Osteoblast (primary cell): ENCODE results near the gene GRIK4. TPM values are rescaled to one million over a fixed set of nuclear protein-coding genes. Genes with fewer than 3 reads are reported as not detected.

Source experiments
- DNase-seq: peaks from one replicate; pipeline ENCODE4 v3.0.0; 2011; ENCODE audit warnings: low spot score, mixed read lengths; ENCODE audit not compliant: insufficient read length; ENCODE audit errors: missing footprints
- H2AFZ ChIP-seq: 2 replicates; pipeline ENCODE4 v1.6.0; 2011; ENCODE audit warnings: mild to moderate bottlenecking, low read length
- H3K27ac ChIP-seq: 2 replicates; pipeline ENCODE4 v1.5.1; 2011; ENCODE audit warnings: mild to moderate bottlenecking, low read depth, low read length, moderate library complexity
- H3K27me3 ChIP-seq: 2 replicates; pipeline ENCODE4 v1.6.0; 2012; ENCODE audit warnings: mild to moderate bottlenecking, control low read depth, inconsistent platforms, low read length, moderate library complexity; ENCODE audit not compliant: insufficient read depth
- H3K36me3 ChIP-seq: 2 replicates; pipeline ENCODE4 v1.5.1; 2011; ENCODE audit warnings: mild to moderate bottlenecking, low read length, control low read depth, moderate library complexity; ENCODE audit not compliant: insufficient read depth
- H3K4me1 ChIP-seq: 2 replicates; pipeline ENCODE4 v1.5.1; 2011; ENCODE audit warnings: mild to moderate bottlenecking, low read length, control low read depth, moderate library complexity; ENCODE audit not compliant: insufficient read depth
- H3K4me2 ChIP-seq: 2 replicates; pipeline ENCODE4 v1.6.0; 2011; ENCODE audit warnings: mild to moderate bottlenecking, low read length; ENCODE audit not compliant: insufficient read depth
- H3K4me3 ChIP-seq: fragments of 200-600 bp; sonication (generic); 3 replicates; pipeline ENCODE4 v1.5.1; 2012; ENCODE audit warnings: mild to moderate bottlenecking, low read length, inconsistent platforms; ENCODE audit not compliant: insufficient read depth
- H3K79me2 ChIP-seq: 2 replicates; pipeline ENCODE4 v1.6.0; 2012; ENCODE audit warnings: mild to moderate bottlenecking, low read length, control low read depth, inconsistent platforms; ENCODE audit not compliant: insufficient read depth
- H3K9me3 ChIP-seq: 2 replicates; pipeline ENCODE4 v1.5.1; 2011; ENCODE audit warnings: low read depth, low read length, control low read depth
- H4K20me1 ChIP-seq: 2 replicates; pipeline ENCODE4 v1.6.0; 2012; ENCODE audit warnings: mild to moderate bottlenecking, low read length, control low read depth; ENCODE audit not compliant: insufficient read depth
- CTCF ChIP-seq: IDR thresholded peaks from 2 replicates; pipeline ENCODE4 v1.5.1; 2011; ENCODE audit warnings: mild to moderate bottlenecking, low read depth, low read length, moderate library complexity; ENCODE audit errors: extremely low read depth
- total RNA-seq: library from RNA; depleted of rRNA; stranded (reverse); fragments of >200 nt; gene quantifications from 2 replicates; pipeline ENCODE4 v1.2.3, GENCODE V29; 2012

Gene GRIK4
- total RNA-seq, 1 donor, result under 0.01 TPM

- no peaks in the 10 kb centered on the region for H3K79me2 ChIP-seq
- no peak overlapping the region for H3K27ac ChIP-seq
- H3K27me3 ChIP-seq, result no peaks in the 10 kb centered on the region
- no peak for TF ChIP-seq CTCF
- H3K4me2 ChIP-seq, result no peak overlapping the region
- DNase-seq, result no peak
- no peak overlapping the region for H3K4me3 ChIP-seq
- H4K20me1 ChIP-seq, result no peaks in the 10 kb centered on the region
- H3K4me1 ChIP-seq, result no peaks in the 10 kb centered on the region
- H3K36me3 ChIP-seq, result no peaks in the 10 kb centered on the region
- H2AFZ ChIP-seq, result no peak overlapping the region
- H3K9me3 ChIP-seq, result no peaks in the 10 kb centered on the region
These were observed 395.2 kb downstream of the GRIK4 start for GRCh38 chr11:120906766-120907165.

- TF ChIP-seq CTCF, result no peak
- Histone ChIP-seq H3K4me2 (no peak overlapping the region), H4K20me1 (no peaks in the 10 kb centered on the region), H3K4me1 (no peaks in the 10 kb centered on the region), H2AFZ (no peak overlapping the region), H3K36me3 (no peaks in the 10 kb centered on the region), H3K79me2 (no peaks in the 10 kb centered on the region), H3K4me3 (no peak overlapping the region), H3K27me3 (no peaks in the 10 kb centered on the region), H3K27ac (no peak overlapping the region), H3K9me3 (no peaks in the 10 kb centered on the region)
- no peak for DNase-seq
These were observed 396.4 kb downstream of the GRIK4 start for GRCh38 chr11:120907971-120908370.

GRCh38 chr11:120908461-120909181 is 397.1 kb downstream of the GRIK4 start:
- Histone ChIP-seq H3K27me3 (no peaks in the 10 kb centered on the region), H3K27ac (no peak overlapping the region)
- no peak for TF ChIP-seq CTCF

GRCh38 chr11:120909676-120910416 is 398.3 kb downstream of the GRIK4 start:
- no peaks in the 10 kb centered on the region for H3K9me3 ChIP-seq
- H3K27ac ChIP-seq, result no peak overlapping the region
- no peak overlapping the region for H3K4me3 ChIP-seq
- no peak overlapping the region for H3K4me2 ChIP-seq
- H3K4me1 ChIP-seq, result no peaks in the 10 kb centered on the region
- no peak for TF ChIP-seq CTCF
- no peaks in the 10 kb centered on the region for H3K79me2 ChIP-seq
- no peaks in the 10 kb centered on the region for H3K27me3 ChIP-seq
- no peak overlapping the region for H2AFZ ChIP-seq
- H4K20me1 ChIP-seq, result no peaks in the 10 kb centered on the region
- no peaks in the 10 kb centered on the region for H3K36me3 ChIP-seq
- DNase-seq, result no peak

More at GRCh38 chr11:120908461-120909181, 397.1 kb downstream of the GRIK4 start:
- Histone ChIP-seq H3K4me2 (no peak overlapping the region), H3K4me3 (no peak overlapping the region), H3K9me3 (no peaks in the 10 kb centered on the region), H3K4me1 (no peaks in the 10 kb centered on the region), H2AFZ (no peak overlapping the region), H3K36me3 (no peaks in the 10 kb centered on the region), H4K20me1 (no peaks in the 10 kb centered on the region), H3K79me2 (no peaks in the 10 kb centered on the region)
- DNase-seq, result peak; percentile 83
